CD1c-positive myeloid dendritic cell (primary cell): ENCODE results near the gene CACNA1C.

Experiments used
- DNase-seq: peaks from one replicate; pipeline ENCODE4 v3.0.0-alpha.2; 2016; ENCODE audit errors: extremely low spot score

CACNA1C gene

DNA sequence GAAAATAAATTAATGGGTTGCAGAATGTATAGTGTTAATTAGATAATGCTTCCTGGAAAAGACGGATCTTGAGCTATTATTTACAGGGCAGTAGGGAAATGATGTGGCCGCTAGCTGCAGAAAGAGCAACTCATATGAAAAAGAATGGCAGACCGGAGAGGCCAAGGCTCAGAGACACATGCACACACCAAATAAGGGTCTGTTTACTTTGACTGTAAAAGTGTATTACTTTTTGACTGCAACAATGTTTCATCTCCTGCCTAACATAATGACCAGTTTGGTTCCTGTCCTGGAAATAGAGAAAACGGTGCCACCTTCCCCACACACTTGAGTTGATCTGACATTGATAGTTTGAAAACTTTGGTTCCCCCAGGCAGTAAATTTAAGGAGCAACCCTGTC lies 290.9 kb downstream of the CACNA1C start:
- no peak for DNase-seq

DNA sequence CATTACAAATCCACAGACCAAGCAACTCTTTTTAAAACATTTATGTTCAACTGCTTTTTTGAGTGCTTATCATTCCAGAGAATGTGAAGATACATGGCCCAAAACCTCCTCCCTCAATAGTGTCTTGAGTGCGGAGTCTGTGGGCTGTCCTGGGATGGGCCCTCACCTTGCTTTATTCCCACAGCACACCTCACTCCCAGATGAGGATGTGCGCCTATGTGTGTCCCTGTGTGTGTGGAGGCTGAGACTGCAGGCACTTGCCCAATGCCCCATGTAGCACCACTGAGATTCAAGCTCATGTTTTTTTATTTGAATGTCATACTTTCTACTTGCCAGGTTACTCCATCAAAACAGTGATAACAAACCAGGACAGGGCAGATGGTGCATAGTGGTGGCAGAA lies 291.7 kb downstream of the CACNA1C start:
- DNase-seq, result no peak

DNA sequence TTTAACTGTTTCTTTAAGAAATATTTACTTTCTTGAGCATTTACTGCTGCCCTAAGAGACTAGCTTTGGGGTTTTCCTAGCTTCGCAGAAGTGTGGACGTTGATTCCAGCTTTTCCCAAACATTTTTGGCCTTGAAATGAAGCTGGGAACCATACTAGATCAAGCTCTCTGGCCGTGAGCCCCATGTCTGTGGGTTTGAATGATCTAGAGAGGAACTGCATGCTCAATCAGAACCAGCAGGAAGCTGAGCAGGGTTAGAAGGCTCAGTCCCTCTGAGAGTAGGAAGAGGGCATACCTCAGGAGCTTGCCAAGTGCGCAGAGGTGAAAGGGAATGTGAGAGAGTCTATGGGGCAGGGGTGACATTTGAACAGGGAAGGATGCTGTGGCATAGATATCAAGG lies 292.1 kb downstream of the CACNA1C start:
- peak; percentile 34 for DNase-seq

DNA sequence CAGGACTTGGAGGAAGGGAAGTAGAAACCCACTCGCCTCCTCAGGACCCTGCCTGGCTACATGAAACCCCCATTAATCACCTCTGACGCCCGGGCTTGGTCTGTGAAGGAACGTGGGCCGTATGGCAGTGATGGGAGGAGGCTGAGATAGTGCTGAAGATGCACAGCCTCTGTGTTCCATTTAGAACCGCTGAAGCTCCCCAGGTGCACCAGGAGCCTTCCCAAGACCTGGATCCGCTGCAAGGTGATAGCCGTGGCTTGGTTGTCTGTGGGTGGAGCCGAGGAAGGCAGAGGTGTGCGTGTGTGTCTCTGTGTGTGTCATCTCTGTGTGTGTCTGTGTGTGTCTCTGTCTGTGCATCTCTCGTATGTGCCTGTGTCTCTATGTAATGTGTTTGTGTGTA lies 293.1 kb downstream of the CACNA1C start:
- DNase-seq, result no peak

DNA sequence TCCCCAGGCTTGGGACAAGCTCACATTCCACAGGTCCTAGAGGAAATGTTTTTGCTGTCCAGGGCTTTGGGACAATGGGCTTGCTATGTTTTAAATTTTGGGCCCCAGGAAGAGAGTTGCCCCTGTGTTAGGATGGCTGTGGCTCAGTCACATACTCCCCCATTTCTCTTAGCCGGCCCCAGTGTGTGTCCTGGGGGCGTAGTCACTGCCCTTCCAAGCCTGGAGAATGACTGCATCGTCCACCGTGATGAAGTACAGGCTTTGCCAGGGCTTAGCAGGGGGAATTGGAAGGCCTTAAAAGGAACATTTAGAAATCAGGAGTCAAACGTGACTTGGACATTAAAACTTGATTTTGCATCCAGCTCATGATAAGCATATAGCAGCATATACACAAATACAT lies 293.6 kb downstream of the CACNA1C start:
- no peak for DNase-seq

DNA sequence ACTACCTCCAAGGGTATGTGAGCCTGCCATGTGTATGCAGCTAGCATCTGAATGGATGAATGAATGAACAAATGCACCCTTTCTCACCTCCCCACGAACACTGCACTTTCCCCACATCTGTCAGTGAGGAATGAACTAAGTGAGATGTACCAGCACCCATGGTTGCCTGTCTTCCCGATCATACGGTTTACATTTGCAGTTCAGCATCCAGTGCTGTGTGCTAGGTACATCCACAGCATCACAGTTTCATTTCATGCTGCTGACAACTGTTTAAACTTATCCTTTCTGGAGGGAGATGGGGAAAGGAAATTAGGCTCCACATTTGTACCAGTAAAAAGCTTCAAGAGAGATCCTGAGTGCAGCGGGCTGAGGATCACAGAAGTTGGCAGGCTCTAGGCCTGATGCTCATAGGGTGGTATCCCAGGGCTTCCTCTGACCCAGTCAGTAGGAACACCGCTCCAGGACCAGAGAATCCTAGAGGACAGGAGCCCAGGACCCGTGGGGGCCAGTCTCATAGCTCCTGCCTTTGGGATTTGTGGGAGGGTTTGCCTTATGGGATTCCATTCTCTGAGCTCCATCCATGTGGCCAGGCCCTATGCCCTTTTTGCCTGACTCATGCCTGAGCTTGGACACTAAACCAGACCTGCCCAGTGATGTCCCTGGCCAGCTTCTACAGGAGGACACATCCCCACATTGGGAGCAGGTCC lies 294.5 kb downstream of the CACNA1C start:
- DNase-seq, result no peak

DNA sequence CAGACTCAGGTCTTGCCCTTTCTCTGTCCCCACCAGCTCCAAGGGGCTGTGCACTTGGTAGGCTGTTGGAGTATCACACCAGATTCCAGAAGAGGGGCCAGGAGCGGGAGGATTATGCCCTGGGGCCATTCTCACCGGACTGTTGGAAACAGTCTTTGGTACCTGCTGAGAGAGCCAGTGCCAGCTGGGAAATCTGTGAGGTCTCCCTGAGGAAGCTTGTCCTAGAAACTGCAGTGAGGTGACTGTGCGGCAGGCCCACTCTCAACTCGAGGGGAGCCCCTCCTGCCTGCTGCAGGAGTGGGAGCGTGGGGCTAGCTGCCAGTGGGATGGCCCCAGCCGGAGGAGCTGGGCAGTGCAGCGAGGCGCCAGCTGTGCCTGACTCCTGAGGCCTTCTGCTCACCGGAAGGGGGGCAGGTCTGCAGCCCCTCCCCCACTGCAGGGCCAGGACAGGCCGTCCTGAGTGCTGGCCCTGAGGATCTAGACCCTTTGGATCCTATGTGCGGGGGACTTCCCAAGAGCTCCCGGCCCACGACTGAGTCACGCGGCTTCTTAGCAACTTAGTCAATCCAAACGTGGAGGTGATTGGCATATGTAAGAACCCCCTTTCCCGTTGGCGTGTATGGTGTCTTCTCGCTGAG lies 295.2 kb downstream of the CACNA1C start:
- DNase-seq, result no peak

DNA sequence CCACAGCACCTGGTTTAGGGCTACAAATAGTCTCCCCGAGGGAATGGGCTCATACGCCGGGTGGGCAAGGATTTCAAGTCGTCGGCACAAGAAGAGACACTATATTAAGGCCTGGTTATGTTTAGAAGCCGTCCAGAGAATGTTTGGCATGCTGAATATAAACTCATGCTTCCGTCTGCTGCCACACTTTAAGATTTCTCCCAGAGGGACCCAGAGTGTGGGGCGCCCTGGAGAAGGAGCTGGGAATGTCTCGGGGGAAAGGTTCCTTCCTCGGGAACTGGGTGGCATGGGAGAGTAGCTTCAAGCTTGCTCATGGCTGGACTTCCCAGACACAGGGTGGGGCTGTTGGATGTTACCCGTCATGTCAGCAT lies 295.7 kb downstream of the CACNA1C start:
- DNase-seq, result no peak

DNA sequence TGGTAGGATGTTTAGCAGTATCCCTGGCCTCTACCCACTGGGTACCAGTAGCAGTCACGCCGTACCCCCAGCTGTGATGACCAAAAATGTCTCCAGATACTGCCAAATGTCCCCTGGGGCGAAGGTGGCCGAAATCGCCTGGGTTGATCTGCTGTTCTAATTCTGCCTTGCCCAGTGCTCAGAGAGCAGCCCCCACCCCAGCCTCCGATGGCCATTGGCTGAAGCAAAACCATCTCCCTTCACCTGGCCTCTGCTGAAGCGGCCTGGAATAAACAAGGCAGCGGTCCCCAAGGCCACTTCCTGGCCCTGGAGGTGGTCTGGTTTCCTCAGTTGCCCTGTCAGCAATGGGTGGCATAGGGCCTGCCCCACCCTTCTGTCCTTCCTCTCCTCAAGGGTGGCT lies 298.4 kb downstream of the CACNA1C start:
- DNase-seq, result no peak

DNA sequence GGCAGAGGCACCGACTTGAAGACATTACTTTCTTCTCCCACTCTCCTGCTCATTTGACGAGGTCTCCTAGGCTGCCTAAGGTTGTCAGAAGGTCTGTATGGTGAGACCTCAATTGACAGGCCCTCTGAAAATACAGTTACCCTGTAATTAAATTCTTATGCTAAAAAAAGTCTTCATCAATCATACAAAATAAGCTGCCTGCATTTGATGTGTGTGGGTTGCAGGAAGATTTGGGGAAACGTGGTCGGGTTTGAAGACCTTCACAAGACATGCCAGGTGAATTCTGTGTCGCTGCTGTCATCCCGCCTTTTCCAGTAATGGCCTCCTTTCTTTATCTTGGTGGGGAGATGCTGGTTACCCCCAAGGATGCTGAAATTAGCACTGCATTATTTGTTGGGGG lies 299.4 kb downstream of the CACNA1C start:
- no peak for DNase-seq

DNA sequence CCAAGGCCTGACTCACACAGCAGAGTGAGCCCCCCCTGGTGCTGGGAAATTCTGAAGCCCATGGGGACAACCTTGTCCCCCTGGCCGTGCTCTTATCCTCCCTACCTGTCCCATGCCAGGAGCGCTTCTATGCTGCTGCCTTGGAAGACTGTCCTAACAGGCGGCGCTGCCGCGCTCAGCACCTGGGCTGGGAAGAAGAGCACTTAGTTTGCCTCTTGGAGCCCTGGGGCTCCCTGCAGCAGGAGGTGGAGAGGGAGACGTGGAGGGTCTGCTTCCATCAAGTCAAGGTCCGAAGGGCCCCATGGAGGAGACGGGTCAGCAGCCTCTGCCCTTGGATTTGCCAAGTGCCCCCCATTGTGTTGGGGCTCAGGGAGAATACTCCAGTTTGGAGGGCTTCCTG lies 300.5 kb downstream of the CACNA1C start:
- no peak for DNase-seq

DNA sequence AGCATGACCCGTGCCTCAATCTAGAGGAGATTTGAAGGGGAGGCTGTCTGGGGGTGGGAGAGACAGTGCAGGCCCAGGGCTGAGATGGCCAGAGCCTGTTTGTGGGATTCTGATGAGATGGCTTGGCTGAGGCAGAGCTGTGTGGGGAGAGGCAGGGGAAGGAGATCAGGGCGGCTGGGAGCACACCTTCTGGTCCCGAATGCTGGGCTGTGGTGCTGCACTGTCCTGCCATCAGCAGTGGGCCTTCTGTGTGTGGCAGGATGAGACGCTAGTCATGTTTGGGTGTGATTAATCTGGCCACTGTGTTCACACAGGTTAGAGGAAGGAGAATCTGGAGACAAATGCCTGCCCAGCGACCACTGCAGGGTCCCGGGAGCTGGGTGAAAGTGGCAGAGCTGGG lies 300.9 kb downstream of the CACNA1C start:
- no peak for DNase-seq

DNA sequence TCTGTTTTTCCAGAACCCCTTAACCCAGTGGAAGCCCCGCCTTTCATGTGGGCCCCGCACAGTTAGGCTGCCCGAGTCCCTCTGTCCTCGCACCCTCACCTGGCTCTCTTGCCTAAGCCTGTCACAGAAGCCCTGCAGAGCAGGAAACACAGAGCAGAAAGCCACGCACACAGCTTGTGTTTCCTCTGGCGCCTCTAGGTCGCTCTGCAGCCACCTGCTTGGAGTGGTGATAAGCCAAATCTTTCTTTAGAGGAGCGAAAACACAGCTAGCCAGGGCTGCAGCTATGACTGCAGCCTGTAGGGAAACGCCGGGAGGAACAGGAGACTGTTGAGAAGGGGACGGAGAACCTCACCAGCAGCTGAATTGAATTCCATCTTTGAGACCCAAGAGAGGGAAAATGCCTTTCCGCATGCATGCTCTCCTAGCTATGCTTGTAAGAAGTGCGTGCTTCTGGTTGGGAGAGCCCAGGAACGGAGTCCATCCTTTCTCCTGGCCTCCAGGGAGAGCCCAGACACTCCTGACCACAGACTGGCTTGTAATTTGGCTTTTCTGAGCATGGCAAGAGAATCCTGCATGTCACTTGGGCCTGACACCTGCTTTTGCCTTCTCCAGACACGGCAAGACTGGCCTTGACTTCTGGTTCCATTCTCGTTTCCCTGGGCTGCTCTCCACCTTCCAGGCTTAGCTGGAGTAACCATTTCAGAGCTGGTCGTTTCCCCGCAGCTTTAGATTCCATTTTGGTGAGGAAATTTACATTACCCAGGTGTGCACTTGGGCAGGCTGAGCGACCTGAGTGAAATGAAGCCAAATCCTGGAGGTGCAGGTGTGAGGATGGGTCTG lies 301.6 kb downstream of the CACNA1C start:
- no peak for DNase-seq

DNA sequence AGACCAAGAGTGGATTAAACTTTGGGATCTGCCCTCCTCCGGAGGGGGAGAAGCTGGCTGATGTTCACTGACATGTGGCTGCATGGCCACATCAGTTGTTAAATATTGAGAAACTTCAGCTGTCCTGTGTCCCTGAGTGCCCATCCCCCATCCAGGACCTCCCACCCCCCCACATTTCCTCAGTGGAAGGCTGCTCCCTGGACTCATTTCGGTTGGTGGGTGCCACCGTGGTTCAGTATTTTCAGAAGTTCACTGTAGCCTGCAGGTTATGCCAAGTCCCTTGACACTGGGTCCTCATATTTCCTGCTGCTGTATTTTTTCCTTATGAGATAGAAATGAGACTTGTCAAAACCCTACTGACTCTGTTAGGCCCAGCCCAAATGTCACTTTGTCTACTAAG lies 302.4 kb downstream of the CACNA1C start:
- DNase-seq, result no peak

DNA sequence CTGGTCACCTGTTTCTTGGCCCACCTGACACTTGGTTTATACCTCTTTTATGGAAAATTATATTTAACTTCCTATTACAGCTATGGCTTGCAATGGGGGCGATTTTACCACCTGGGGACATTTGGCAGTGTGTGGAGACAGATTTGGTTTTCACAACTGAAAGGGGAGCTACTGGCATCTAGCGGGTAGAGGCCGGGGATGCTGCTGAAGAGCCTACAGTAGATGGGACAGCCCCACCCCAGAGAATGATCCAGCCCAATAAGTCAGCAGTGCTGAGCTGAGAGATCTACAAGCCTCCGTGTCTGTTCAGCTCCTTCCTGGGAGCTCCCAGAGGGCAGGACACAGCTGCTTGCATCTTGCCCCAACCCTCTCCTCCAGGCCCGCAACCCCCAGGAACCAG lies 302.8 kb downstream of the CACNA1C start:
- DNase-seq, result no peak

DNA sequence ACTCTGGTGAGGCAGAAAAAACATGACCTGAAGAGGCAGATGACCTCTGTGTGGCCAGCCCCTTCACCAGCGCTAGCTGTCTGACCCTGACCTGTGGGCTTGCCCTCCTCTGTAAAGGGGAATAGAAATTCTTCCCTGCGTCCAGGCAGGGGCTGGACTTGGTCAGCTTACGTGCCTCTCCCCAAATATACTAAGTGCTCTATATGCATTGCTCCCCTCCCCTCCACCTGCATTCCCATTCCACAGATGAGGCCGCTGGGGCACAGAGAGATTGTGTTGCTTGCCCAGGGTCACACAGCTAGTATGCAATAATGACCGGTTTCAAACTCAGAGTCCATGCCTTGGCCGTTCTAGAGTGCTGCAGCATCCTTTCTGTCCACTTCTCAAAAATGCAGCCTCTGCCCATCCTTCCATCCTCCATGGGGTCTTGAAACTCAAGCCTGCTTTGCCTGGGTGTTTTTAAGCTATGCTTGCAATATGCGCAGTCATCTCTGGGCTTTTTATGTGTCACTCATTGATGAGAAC lies 303.9 kb downstream of the CACNA1C start:
- no peak for DNase-seq

DNA sequence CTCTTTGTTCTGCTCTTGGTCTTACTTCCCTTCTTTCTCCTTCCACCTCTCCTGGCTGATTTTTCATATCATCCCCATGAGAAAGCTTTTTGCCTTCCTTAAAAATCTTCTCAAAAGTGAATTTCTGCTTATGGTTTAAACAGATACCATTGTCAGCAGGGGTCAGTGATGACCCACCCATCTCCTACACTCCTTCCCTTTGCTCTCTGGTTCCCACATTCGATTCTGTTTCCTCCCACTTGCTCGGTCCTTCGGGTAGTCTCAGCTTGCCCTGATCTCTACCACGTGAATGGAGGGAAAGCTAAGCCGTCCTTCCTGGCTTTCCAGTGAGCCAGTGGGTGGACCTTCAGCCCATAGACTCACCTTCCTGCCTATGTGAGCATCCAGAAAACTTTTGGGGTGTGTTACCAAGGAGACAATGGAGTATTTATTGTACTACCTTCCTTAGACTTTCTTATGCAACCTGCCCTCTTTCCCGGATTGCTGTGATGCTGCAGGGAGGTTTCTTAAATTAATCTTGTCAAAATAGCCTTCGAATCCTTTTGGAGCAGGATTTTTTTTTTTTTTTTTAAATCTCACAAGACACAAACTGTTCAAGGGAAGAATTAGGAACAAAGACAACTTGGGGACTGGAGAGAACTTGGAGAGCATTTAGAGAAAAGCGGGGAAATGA lies 306.3 kb downstream of the CACNA1C start:
- DNase-seq, result peak; percentile 51

DNA sequence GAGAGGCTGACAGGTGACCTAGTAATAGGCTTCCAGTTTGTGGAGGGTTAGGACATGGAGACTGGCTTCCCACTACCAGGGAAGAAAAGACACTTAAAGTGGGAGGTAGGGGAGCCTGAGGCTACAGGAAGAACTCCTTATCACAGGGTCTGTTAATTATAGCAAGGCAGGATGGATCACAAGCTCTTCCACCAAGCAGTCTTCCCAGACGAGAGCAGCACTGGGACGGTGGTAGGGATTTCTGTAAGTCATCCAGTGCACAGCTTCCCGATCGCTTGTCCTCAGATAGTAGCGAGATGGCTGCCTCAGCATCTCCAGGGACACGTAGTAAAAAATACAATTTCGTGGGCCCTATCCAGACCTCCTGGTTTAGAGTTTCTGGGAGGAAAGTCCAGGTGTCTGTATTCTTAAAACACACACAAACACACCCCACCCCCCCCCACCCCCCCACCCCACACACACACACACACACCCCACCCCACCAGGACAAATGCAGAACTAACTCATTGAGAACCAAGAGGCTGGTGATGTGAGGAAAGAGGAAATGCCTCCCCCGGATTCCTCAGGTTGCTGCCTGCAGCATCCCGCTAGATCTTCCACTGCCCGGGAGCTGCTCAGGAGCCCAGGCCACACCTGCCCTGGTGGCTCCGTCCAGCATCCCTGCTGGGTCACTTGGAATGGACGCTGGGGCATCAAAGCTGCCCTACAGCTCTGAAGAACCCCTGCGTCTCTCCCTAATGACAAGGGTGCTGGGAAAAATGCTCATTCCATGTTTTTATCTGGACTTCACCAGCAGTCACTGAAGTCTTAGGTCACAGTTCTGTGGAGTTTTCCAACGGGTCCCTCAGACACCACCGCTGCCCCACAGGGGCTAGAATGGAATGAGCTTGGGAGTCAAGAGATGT lies 307.2 kb downstream of the CACNA1C start:
- peak; percentile 67 for DNase-seq

DNA sequence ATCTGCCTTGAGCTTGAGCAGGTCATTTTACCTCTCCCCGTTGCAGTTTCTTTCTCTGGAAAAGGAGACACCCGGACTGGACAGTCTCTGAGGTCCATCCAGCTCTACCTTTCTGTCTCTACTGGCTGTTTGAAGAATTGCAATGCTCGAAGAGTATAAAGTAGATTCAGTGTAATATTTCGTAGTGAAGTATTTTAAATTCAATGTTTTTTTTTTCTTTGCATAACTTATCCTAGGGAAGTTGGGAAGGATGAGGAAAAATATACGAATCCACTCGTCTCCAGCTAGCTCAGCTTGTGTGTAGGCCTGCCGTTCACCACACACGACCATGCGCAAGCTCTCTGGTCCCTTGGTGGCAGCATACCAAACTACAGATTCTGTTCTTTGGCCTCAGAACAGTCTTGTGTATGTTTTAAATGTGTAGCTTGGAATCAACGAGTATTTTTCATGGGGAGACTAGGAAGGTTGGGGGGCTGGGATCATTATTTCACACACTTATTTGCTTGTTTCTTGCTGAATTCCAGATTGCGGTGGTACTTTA lies 307.9 kb downstream of the CACNA1C start:
- no peak for DNase-seq

DNA sequence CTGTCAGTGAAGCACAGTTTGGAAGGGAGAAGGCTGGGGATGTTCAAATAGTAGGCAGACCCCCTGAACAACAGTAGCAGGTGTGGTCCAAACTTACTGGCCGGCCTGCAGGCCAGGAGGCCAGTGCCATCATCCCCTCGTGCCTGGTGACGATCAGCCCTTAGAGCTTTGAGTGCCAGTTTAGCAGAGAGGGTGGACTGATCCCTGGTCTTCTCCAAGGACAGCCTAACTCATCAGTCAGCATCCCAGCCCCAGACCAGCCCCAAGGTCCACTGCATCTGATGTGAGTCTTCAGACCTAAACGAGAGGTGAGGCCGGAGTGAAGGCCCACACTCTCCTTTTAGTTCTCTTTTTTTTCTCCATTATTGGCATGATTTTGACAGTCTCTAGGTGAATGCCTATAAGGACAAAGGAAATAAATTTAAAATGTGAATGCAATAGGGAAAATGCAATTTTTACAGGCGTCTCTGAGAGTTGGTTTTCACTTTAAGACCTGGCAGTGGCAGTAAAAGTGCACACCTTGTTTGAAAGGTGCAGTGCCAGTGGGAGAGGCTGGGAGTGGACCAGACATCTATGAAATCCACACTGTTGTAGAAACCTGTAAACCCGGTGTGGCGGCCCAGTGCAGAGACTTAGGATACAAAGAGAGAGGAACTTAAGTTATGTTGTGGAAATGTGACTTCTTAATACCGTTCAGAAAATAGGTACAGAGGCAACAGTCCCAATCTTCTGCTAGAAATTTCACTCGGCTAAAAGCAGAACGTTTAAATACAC lies 311.2 kb downstream of the CACNA1C start:
- DNase-seq, result no peak
